SK-N-MC (cell line): ENCODE measurements around the gene MRPL12.
A peak's percentile ranks its signal among the peaks of the same experiment; 100 is the strongest.

Source experiments
- DNase-seq: peaks from one replicate; pipeline ENCODE4 v3.0.0-alpha.2; 2011; ENCODE audit warnings: low read depth, low spot score
- H3K27ac ChIP-seq: fragments of 200-600 bp; sonication (generic); 2 replicates; pipeline ENCODE4 v1.5.1; 2016; ENCODE audit warnings: mixed run types
- H3K36me3 ChIP-seq: fragments of 200-600 bp; sonication (generic); 2 replicates; pipeline ENCODE4 v1.6.1; 2017; ENCODE audit warnings: antibody characterized with exemption, low read length, mixed read lengths; ENCODE audit not compliant: insufficient read depth
- H3K4me3 ChIP-seq: fragments of 200-600 bp; sonication (generic); 2 replicates; pipeline ENCODE4 v1.5.1; 2016
- H3K9ac ChIP-seq: fragments of 200-600 bp; sonication (generic); 2 replicates; pipeline ENCODE4 v1.8.0; 2017; ENCODE audit warnings: mixed run types, mixed read lengths; ENCODE audit not compliant: insufficient read length
- H3K9me3 ChIP-seq: fragments of 200-600 bp; sonication (generic); 2 replicates; pipeline ENCODE4 v1.6.1; 2017; ENCODE audit warnings: low read depth, mild to moderate bottlenecking, antibody characterized with exemption, low read length, moderate library complexity, mixed read lengths
- EZH2 ChIP-seq: fragments of 200-600 bp; sonication (generic); IDR thresholded peaks from one replicate; pipeline ENCODE4 v1.6.1; 2017; ENCODE audit warnings: antibody characterized with exemption
- FOXP2 ChIP-seq: optimal IDR thresholded peaks from 2 replicates; pipeline ENCODE3; 2011; ENCODE audit warnings: mild to moderate bottlenecking, moderate library complexity; ENCODE audit not compliant: insufficient read depth; ENCODE audit errors: extremely low read length, control extremely low read depth
- POLR2AphosphoS5 ChIP-seq: IDR thresholded peaks from 2 replicates; pipeline ENCODE4 v1.6.1; 2012; ENCODE audit warnings: mild to moderate bottlenecking, low read depth, low read length, borderline replicate concordance

Gene MRPL12

GRCh38 chr17:81695211-81695610, 8.0 kb upstream of the MRPL12 start:
- TF ChIP-seq EZH2 (no peak), FOXP2 (no peak), POLR2AphosphoS5 (no peak; the same call in 1 of the 2 replicates)
- Histone ChIP-seq H3K4me3 (no peak overlapping the region), H3K27ac (no peak overlapping the region), H3K36me3 (peaks cover 78% of the 10 kb centered on the region), H3K9ac (no peak overlapping the region), H3K9me3 (no peaks in the 10 kb centered on the region)
- no peak for DNase-seq

GRCh38 chr17:81695801-81696200, 7.4 kb upstream of the MRPL12 start:
- Histone ChIP-seq H3K4me3 (no peak overlapping the region), H3K9me3 (no peaks in the 10 kb centered on the region), H3K36me3 (peaks cover 76% of the 10 kb centered on the region), H3K9ac (no peak overlapping the region), H3K27ac (no peak overlapping the region)
- TF ChIP-seq EZH2, result no peak
- no peak for TF ChIP-seq POLR2AphosphoS5
- TF ChIP-seq FOXP2, result no peak
- no peak for DNase-seq

- TF ChIP-seq POLR2AphosphoS5 (peak; percentile 15; the same call in 1 of the 2 replicates), FOXP2 (no peak)
- no peak for DNase-seq
- H3K9me3 ChIP-seq, result no peaks in the 10 kb centered on the region
- H3K36me3 ChIP-seq, result peaks cover 79% of the 10 kb centered on the region
- H3K4me3 ChIP-seq, result no peak overlapping the region
- H3K9ac ChIP-seq, result no peak overlapping the region
- no peak overlapping the region for H3K27ac ChIP-seq
Measured at GRCh38 chr17:81696218-81696941, 6.8 kb upstream of the MRPL12 start.

- Histone ChIP-seq H3K4me3 (no peak overlapping the region), H3K9ac (no peak overlapping the region), H3K9me3 (no peaks in the 10 kb centered on the region), H3K36me3 (peaks cover 72% of the 10 kb centered on the region), H3K27ac (no peak overlapping the region)
- DNase-seq, result no peak
- TF ChIP-seq POLR2AphosphoS5, result no peak
- TF ChIP-seq EZH2, result no peak
- no peak for TF ChIP-seq FOXP2
Measured at GRCh38 chr17:81697261-81698044, 5.7 kb upstream of the MRPL12 start.

- TF ChIP-seq EZH2 (no peak), FOXP2 (no peak)
- Histone ChIP-seq H3K9me3 (no peaks in the 10 kb centered on the region), H3K36me3 (peaks cover 64% of the 10 kb centered on the region), H3K27ac (peak overlapping the region; percentile 16; the same call in 1 of the 2 replicates), H3K4me3 (peak overlapping the region; percentile 95), H3K9ac (peak overlapping the region; percentile 99)
- no peak for DNase-seq
Measured at GRCh38 chr17:81700353-81701287, 2.5 kb upstream of the MRPL12 start.

- Histone ChIP-seq H3K9ac (peak overlapping the region; percentile 99), H3K36me3 (peaks cover 64% of the 10 kb centered on the region), H3K4me3 (peak overlapping the region; percentile 95), H3K9me3 (no peaks in the 10 kb centered on the region), H3K27ac (peak overlapping the region; percentile 16; the same call in 1 of the 2 replicates)
- peak; percentile 62; the same call in 1 of the 2 replicates for TF ChIP-seq POLR2AphosphoS5
- no peak for TF ChIP-seq EZH2
- TF ChIP-seq FOXP2, result no peak
- no peak for DNase-seq
Measured at GRCh38 chr17:81701288-81702071, 1.7 kb upstream of the MRPL12 start.
